Kidney glomerular epithelial cell (primary cell): Measurements from ENCODE around the gene C19orf25.
"Not testable (repeated sequence)": the region's sequence is repeated elsewhere in the genome, so short reads cannot be mapped to it uniquely, and the experiment has no call there.

ENCODE experiments used
- DNase-seq: peaks from one replicate; lab custom pipeline; 2025; lab: John Stamatoyannopoulos, UW

C19orf25 gene

DNA sequence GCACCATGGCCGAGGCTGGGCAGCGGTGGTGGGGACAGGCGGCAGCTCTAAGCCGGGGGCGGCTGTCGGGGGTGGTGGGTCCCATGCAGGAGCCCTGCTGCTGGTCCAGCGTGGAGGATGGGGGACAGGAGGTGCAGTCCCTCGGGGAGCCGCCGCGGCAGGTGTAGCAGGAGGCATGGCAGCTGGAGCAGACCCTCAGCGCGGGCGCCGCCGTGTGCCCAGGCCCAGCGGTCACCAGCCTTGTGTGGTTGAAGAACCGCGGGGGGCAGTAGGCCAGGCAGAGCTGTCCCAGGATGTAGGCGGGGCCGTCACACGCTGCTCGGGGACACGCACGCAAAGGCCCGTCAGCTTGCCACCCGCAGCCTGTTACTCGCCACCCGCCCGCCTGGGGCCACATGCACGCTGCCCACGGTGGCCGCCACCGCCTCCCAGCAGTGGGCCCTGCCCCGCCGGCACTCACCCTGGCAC, 2.9 kb upstream of the C19orf25 start:
- DNase-seq: no peak

DNA sequence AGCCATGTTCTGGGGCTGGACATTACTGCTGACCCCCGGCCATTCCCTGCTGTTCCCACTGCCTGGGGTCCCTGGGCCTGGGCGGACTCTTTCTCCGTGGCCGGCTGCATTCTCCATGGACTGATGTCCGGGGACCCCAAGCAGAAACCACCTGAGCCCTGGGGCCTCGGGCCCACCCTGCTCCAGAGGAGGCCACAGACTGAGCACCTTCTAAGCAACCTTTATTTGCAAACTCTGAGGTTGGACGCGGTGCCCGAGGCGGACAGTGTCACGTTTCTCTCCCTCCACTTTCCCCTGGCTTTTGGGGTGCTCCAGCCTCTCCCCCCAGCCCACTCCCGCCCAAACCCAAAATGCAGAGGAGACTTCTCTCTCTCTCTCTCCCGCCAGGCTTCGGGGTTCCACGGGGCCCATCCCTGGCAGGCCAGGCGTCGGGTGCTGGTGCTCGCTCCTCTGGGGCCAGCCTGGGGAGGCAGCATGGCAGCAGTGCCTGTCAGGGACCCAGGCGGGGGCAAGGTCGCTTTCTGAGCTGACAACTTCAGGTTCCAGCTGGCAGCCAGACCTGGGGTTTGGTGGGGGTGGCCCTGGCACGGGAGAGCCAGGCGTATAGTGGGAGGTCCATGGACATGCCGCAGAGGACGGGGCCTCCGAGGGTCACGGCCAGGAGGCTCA, 2.3 kb upstream of the C19orf25 start:
- no peak for DNase-seq

DNA sequence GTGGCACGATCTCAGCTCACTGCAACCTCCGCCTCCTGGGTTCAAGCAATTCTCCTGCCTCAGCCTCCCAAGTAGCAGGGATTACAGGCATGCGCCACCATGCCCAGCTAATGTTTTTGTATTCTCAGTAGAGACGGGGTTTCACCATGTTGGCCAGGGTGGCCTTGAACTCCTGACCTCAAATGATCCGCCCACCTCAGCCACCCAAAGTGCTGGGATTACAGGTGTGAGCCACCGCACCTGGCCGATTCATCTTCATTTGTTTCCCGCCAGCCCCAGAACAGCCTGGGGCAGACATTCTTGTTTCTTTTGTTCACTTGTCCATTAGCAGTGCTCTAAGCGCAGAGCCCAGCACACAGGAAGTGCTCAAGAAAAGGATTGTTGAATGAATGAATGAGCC, 2.0 kb downstream of the C19orf25 start:
- not testable (repeated sequence) for DNase-seq

DNA sequence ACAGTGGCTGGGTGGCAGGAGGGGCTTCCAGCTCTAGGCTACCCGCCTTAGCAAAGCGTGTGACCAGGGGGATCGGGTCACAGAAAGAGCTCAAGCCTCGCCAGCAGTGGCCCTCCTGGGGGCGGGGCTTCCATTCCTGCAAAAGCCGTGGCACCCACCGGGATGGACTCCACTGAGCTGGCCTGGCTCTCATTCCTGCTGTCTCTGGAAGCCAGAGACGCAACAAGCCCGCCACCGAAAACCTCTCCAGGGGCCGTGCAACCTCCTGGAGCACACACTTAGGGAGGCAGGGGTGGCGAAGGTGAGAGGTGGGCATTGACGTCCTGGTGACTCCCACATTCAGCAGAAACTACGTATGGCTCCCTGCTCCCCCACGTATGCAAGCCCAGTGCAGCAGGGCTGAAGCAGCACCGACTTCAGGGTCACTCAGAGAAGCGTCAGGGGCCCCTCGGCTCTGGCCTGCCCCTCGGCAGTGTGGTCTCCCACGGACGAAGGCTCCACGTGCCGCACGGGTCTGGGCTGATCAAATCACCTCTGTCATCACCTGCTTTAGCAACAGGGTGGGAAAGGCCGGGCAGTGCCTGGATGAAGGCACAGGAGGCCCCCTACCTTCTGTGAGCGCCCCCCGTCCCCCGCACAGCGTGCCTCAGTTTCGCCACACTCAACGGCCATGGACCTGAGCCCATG, 3.1 kb downstream of the C19orf25 start:
- no peak for DNase-seq

DNA sequence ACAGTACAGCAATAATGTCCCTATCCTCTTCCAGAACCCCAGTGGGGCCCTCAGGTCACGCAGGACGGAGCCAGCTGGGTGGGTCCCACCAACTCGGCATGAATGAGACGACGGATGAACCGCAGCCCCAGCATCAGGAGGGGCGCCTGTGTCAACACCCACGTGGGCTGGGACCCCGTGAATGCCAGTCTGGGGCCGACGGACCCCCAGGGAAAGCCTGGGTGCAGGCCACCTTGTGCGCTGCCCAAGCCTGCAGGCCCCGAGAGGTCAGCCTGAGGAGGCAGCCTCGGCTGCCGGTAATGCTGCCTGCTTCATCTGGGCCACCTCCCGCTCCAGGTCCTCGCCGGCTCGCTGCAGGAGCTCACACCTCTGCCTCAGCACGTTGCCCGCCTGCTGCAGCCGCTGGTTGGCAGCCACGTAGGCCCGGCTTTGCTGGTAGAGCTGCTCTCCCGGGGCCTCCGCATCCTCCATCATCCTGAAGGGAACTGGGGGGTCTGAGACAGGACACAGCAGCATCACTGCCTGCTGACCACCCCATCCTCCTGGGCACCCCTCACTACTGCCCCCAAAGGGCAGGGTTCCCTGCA, 4.2 kb downstream of the C19orf25 start:
- no peak for DNase-seq

DNA sequence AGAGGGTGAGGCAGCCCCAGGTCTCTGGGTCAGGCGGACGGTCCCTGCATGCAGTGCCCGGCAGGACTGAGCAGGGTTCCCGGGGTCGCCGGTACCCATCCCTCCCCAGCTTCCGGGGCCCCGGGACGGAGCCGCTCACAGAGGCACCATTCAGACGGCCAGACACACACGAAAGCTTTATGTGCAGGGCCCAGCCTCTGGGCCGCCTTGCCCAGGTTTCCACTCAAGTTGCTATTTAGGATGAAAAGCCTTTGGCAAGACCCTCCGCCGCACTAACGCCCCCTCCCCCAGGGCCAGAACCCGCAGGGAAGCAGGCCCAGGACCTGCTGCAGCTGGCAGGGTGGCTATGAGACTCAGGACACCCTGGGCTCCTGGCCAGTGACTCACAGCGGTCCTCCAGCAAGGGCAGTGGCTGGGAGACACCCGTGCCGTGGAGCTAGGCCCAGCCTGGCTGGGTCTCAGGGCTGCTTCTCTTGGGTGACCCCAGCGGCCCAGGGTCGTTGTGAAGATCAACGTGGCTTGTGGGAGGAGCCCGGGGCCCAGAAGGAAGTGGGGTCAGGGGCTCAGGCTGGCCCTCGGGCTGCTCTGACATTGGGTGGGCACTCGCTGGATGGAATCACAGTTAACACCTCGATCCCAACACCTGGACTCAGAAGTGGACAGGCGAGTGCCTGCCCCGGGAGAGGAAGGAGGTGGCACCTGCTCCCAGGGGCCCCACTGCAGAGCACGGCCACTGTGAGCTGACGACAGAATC, 4.8 kb downstream of the C19orf25 start:
- DNase-seq: no peak

DNA sequence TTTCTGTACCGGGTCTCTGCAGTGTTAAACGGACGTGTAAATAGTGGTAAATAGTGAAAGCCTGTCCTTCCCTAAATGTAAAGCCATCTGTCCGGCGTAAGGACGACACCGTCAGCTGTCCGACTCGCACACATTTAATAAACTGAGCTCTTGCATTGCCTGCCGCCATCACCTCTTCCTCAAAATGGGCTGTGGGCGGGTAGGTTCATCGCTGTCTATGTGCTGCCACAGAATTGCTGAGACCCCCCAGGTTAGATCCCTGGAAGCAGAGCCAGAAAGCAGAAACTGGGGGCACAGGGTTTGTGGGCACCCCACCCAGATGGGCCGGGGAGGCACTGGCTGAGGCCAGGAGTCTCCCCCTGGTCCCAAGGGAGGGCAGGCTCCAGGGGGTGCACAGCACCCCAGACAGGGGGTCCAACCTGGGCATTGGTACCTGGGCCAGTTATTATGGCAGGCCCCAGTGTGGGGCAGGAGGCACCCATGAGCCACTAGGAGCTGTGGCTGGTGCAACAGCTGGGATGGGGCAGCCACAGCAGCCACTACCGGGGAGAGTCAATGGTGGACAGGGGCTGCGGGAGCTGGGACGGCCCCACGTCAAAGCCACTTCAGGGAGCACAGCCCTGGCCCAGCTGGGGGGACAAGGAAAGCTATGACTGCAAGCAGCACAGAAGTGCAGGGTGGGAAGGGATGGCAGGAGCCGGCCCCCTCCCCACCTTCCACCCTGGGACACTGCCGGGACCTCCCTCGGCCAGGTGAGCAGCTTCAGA, 5.7 kb downstream of the C19orf25 start:
- no peak for DNase-seq

DNA sequence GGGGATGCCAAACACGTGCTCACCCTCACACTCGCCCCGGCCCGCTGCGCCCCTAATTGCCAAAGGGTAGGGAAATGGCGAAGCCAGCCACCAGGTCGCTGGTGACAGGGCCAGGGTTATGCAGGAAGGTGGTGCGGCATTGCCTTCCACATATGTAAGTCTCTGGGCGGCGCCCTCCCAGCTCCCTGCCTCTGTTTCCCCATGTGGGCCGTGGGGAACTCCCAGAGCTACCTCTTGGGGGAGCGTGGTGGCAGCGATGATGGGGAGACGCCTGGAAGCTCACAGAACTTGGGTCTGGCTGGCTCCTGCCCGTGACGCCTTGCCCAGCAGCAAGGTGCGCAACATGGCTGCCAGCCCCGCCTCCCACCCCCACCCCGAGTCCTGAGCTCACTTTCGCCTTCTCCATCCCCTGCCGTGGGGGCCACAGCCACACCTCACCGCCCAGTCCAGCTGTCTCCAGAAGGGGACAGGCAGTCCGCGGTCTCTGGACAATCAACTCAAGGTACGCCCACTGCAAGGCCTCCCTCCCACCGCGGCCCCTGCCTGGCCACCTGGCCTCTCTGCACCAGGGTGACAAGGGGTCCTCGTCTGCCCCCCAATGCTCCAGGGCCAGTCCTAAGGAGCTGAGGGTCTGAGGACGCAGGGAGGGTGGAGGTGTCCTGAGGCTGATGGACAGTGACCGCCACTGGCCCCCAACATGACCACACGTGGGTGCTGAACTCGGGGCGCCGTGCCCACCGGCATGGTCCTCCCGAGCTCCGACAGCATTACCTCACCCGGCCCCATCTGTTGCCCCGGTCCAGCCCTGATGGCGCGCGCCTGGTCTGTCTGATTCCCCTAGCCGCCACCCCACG, 6.6 kb downstream of the C19orf25 start:
- no peak for DNase-seq

DNA sequence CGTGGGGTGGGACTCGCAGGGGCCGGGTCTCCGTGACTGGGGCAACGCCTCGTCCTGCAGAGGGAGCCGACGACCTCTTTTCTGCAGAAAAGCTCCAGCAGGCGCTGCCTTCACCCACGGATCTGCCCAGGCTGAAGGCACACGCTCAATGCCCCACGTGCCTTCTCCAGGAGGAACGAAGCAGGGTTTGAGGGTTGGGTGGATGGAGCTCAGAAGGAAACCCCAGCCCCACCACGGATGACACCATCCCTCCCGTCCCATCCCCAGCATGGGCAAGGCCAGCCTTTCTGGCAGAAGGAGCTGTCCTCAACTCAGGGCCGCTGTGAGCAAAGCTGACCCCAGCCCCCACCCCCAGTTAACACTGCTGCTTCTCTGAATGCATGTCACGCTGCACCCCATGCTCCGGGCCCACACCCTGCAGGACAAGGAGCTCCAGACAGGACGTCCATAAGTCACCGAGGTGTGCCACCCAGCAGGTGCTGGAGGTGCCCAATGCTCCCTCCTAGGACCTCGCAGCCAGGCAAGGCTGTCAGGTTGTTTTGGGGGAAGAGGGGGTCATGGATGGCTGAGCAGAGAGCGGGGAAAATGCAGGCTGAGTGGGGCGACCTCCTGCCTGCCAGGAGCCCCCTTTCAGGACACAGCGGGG, 7.4 kb downstream of the C19orf25 start:
- DNase-seq: no peak

DNA sequence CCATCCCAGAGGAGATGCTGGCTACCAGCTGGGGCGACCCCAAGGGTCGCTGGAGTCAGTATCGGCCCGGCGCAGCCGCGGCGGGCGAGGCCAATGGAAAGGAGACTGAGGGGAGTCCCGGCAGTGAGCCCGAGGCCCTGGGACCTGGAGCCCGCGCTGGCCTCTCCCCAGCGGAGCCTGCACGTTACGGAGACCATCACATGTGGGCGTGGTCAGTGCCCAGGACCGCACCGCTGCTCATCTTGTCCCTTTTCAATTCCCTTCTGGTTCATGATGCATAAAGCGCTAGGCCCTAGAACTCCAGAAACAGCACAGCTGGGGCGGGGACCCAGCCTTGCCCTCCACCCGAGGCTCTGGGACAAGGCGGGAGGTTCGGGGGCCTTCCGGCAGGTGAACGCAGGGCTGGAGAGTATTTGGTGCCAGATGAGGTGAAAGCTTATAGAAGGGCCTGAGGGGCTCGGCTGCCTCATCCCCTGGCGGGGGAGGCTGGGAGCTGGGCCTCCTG, 8.0 kb downstream of the C19orf25 start:
- DNase-seq: no peak

DNA sequence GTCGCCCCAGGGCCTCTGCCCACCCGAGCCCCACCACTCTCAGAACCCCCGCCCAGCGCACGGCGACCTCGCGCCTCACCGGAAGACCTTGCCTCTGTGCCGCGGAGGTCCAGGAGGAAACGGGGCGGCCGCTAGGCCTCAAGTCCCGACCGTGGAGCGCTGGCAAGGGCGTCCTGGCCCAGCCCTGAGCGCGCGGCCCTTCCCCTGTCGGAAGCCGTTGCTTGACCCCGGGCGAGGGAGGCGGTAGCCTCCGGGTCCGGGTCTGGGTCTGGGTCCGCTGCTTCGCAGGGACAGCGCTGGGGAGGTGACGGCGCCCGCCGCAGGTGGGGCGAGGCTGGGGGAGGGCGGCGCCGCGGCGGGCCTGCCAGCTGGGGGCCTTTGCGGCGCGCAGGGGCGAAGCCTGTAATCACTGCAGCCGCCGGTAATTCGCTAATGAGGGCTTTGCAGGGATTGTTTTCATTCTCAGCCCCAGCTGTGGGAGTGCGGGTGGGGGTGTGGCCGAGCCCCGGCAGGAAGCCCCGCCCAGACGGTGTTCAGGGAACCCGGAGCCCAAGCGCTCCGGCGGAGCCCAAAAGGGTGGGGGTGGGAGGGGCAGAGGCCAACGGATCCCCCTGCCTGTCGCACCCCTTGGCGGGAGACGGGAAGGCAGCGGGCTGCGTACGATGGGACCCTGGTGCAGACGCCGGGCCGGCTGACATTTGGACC, 8.6 kb downstream of the C19orf25 start:
- no peak for DNase-seq

DNA sequence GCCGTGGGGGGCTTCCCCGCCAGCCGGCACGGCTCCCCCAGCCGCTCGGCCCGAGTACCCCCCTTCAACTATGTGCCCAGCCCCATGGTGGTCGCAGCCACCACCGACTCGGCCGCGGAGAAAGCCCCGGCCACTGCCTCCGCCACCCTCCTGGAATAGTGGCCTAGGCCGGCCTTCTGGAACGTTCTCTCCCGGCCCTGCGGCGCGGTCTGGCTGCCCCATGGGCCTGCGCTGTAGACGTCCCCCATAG, 9.0 kb downstream of the C19orf25 start:
- DNase-seq: no peak

DNA sequence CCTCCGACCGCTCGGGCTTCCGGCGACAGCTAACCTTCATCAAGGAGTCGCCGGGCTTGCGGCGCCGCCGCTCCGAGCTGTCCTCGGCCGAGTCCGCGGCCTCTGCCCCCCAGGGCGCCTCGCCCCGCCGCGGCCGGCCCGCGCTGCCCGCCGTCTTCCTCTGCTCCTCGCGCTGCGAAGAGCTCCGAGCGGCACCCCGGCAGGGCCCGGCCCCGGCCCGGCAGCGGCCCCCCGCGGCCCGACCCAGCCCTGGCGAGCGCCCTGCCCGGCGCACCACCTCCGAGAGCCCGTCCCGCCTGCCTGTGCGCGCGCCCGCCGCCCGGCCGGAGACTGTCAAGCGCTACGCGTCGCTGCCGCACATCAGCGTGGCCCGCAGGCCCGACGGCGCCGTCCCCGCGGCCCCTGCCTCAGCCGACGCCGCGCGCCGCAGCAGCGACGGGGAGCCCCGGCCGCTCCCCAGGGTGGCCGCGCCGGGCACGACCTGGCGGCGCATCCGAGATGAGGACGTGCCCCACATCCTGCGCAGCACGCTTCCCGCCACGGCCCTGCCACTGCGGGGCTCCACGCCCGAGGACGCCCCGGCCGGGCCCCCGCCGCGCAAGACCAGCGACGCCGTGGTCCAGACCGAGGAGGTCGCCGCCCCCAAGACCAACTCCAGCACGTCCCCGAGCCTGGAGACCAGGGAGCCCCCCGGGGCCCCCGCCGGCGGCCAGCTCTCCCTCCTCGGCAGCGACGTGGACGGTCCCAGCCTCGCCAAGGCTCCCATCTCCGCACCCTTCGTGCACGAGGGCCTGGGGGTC, 9.6 kb downstream of the C19orf25 start:
- DNase-seq: no peak

DNA sequence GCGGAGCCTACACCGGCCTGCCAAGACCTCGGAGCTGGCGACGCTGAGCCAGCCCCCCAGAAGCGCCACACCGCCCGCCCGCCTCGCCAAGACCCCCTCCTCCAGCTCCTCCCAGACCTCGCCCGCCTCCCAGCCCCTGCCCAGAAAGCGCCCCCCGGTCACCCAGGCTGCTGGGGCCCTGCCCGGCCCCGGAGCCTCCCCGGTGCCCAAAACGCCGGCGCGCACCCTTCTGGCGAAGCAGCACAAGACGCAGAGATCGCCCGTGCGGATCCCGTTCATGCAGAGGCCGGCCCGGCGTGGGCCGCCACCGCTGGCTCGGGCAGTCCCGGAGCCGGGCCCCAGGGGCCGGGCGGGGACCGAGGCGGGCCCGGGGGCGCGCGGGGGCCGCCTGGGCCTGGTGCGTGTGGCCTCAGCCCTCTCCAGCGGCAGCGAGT, 10.2 kb downstream of the C19orf25 start:
- no peak for DNase-seq

DNA sequence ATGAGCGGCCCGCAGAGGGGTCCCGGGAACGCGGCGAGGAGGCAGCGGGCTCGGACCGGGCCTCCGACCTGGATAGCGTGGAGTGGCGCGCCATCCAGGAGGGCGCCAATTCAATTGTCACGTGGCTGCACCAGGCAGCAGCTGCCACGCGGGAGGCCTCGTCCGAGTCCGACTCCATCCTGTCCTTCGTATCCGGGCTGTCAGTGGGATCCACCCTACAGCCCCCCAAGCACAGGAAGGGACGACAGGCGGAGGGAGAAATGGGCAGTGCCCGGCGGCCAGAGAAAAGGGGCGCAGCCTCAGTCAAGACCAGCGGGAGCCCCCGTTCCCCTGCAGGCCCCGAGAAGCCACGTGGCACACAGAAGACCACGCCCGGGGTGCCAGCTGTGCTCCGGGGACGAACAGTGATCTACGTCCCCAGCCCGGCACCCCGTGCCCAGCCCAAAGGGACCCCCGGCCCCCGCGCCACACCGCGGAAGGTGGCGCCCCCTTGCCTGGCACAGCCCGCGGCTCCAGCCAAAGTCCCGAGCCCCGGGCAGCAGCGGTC, 10.7 kb downstream of the C19orf25 start:
- DNase-seq: no peak

DNA sequence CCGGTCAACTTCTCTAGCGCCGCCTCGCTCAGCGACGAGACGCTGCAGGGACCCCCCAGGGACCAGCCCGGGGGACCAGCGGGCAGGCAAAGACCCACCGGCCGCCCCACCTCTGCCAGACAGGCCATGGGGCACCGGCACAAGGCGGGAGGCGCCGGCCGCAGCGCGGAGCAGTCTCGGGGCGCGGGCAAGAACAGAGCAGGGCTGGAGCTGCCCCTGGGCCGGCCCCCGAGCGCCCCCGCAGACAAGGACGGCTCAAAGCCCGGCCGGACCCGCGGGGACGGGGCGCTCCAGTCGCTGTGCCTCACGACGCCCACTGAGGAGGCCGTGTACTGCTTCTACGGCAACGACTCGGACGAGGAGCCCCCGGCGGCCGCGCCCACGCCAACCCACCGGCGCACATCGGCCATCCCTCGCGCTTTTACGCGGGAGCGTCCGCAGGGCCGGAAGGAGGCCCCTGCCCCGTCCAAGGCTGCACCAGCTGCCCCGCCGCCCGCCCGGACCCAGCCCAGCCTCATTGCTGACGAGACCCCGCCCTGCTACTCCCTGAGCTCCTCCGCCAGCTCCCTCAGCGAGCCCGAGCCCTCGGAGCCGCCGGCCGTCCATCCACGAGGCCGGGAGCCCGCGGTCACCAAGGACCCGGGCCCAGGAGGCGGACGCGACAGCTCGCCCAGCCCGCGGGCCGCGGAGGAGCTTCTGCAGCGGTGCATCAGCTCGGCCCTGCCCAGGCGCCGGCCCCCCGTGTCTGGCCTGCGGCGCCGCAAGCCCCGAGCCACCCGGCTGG, 11.3 kb downstream of the C19orf25 start:
- no peak for DNase-seq

DNA sequence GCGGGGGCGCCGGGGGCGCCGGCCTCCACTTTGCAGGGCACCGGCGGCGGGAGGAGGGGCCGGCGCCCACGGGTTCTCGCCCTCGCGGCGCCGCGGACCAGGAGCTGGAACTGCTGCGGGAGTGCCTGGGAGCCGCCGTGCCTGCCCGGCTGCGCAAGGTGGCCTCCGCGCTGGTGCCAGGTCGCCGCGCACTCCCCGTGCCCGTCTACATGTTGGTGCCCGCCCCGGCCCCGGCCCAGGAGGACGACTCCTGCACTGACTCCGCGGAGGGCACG, 11.9 kb downstream of the C19orf25 start:
- DNase-seq: no peak
